Smooth muscle cell (in vitro differentiated cells): ENCODE measurements around the gene CCDC57. TPM values are rescaled to one million over a fixed set of nuclear protein-coding genes. Genes with fewer than 3 reads are reported as not detected.

ENCODE experiments used
- DNase-seq: peaks from one replicate; lab custom pipeline; 2025; ENCODE audit not compliant: unreplicated experiment; lab: John Stamatoyannopoulos, UW
- H2AFZ ChIP-seq: fragments of 200-600 bp; sonication (generic); 2 replicates; pipeline ENCODE4 v1.6.0; 2016; ENCODE audit warnings: antibody characterized with exemption, low read depth, mild to moderate bottlenecking
- H3F3A ChIP-seq: fragments of 200-600 bp; sonication (generic); 2 replicates; pipeline ENCODE4 v1.6.0; 2017; ENCODE audit warnings: antibody characterized with exemption, low read depth
- H3K27ac ChIP-seq: fragments of 200-600 bp; sonication (generic); 2 replicates; pipeline ENCODE4 v1.5.1; 2016; ENCODE audit warnings: low read depth, mild to moderate bottlenecking
- H3K27me3 ChIP-seq: fragments of 200-600 bp; sonication (generic); 2 replicates; pipeline ENCODE4 v1.6.1; 2016; ENCODE audit warnings: low read depth, mild to moderate bottlenecking
- H3K36me3 ChIP-seq: fragments of 200-600 bp; sonication (generic); 2 replicates; pipeline ENCODE4 v1.5.1; 2016; ENCODE audit warnings: low read depth
- H3K4me1 ChIP-seq: fragments of 200-600 bp; sonication (generic); 2 replicates; pipeline ENCODE4 v1.5.1; 2016; ENCODE audit warnings: low read depth
- H3K4me2 ChIP-seq: fragments of 200-600 bp; sonication (generic); 2 replicates; pipeline ENCODE4 v1.6.0; 2016; ENCODE audit warnings: mild to moderate bottlenecking
- H3K4me3 ChIP-seq: fragments of 200-600 bp; sonication (generic); 2 replicates; pipeline ENCODE4 v1.5.1; 2016; ENCODE audit warnings: mild to moderate bottlenecking
- H3K79me2 ChIP-seq: fragments of 200-600 bp; sonication (generic); 2 replicates; pipeline ENCODE4 v1.6.0; 2016; ENCODE audit warnings: low read depth, mild to moderate bottlenecking
- H3K9ac ChIP-seq: fragments of 200-600 bp; sonication (generic); 2 replicates; pipeline ENCODE4 v1.6.0; 2016; ENCODE audit warnings: low read depth
- H3K9me3 ChIP-seq: fragments of 200-600 bp; sonication (generic); replicated peaks from 2 replicates; pipeline ENCODE4 v1.5.1; 2016; ENCODE audit warnings: low read depth
- H4K20me1 ChIP-seq: fragments of 200-600 bp; sonication (generic); 2 replicates; pipeline ENCODE4 v1.6.0; 2016; ENCODE audit warnings: low read depth
- WGBS: methylation state at CpG from one replicate; pipeline ENCODE4 v1.1.7; 2016; ENCODE audit warnings: low lambda C conversion rate; 5-methylcytosine and 5-hydroxymethylcytosine counted together
- polyA plus RNA-seq: library from polyadenylated mRNA; unstranded; fragments of >200 nt; fragmentation: Nextera tagmentation; extraction: Ambion mirVana; gene quantifications from 2 replicates; pipeline ENCODE4 v1.2.1, GENCODE V29; 2016
- total RNA-seq: library from RNA; depleted of rRNA; stranded (reverse); fragments of >200 nt; gene quantifications from 2 replicates; pipeline ENCODE4 v1.2.3, GENCODE V29; 2014
- TF ChIP-seq, protein P1 (sequence below): fragments of 200-600 bp; sonication (generic); IDR thresholded peaks from 2 replicates; pipeline ENCODE4 v1.5.1; 2017; ENCODE audit warnings: borderline replicate concordance, mild to moderate bottlenecking, antibody characterized with exemption; ENCODE audit not compliant: insufficient read depth, poor library complexity, severe bottlenecking

The CCDC57 gene
- total and polyA plus RNA-seq, 2 experiments from 2014 or later, result 18.3 to 23.1 TPM

DNA sequence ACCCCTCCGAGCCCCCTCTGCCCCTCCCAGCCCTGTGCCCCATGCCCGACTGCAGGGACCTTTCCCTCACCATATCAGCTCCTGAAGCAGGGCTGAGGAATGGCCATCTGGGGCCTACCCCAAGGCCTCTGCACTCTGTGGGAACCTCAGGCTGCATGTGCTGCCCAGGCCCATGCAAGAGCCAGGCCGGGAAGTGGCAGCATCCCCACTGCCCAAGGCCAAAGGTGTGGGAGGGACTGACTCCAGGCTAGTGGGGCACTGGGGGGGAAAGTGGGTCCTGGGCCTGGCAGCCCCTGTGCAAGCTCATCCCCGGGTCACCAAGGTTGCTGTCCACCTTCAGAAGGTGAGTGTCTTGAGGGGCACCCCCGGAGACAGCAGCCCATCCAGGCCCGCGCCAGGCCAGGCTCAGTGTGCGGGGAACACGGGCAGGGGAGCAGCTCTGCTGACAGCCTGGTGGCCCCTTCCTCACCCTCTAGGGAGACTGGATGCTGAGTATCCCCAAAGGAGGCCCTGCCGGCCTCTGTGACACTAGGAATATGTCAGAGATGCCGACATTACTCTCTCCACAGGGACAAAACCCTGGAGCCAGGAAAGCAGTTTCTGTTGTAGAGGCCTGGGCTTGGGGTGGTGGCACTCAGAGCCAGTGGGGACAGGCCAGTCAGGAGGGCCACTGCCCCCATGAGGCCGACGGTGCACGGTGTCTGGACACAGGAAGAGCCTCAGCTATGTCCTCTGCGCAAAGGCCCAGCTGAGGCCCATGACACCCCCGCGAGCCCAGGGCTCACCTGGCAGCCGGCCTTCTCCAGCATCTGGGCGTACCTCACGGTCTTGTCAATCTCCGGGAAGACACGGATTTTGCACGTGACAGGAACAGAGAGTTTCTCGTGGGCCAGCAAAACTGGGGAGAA, 150.3 kb downstream of the CCDC57 start:
- Histone ChIP-seq H3K27me3 (no peaks in the 10 kb centered on the region), H3F3A (no peaks in the 10 kb centered on the region), H3K9me3 (no peaks in the 10 kb centered on the region), H4K20me1 (no peaks in the 10 kb centered on the region), H3K79me2 (peaks cover 5% of the 10 kb centered on the region), H3K4me1 (peaks cover 6% of the 10 kb centered on the region), H3K9ac (no peak overlapping the region), H3K4me3 (no peak overlapping the region), H3K4me2 (no peak overlapping the region), H2AFZ (no peak overlapping the region), H3K36me3 (no peaks in the 10 kb centered on the region), H3K27ac (no peak overlapping the region)
- DNase-seq, result no peak
- TF ChIP-seq, protein P1, sequence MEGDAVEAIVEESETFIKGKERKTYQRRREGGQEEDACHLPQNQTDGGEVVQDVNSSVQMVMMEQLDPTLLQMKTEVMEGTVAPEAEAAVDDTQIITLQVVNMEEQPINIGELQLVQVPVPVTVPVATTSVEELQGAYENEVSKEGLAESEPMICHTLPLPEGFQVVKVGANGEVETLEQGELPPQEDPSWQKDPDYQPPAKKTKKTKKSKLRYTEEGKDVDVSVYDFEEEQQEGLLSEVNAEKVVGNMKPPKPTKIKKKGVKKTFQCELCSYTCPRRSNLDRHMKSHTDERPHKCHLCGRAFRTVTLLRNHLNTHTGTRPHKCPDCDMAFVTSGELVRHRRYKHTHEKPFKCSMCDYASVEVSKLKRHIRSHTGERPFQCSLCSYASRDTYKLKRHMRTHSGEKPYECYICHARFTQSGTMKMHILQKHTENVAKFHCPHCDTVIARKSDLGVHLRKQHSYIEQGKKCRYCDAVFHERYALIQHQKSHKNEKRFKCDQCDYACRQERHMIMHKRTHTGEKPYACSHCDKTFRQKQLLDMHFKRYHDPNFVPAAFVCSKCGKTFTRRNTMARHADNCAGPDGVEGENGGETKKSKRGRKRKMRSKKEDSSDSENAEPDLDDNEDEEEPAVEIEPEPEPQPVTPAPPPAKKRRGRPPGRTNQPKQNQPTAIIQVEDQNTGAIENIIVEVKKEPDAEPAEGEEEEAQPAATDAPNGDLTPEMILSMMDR, result no peak
- WGBS, result 96% methylated on average over 23 of the region's 24 CpGs

DNA sequence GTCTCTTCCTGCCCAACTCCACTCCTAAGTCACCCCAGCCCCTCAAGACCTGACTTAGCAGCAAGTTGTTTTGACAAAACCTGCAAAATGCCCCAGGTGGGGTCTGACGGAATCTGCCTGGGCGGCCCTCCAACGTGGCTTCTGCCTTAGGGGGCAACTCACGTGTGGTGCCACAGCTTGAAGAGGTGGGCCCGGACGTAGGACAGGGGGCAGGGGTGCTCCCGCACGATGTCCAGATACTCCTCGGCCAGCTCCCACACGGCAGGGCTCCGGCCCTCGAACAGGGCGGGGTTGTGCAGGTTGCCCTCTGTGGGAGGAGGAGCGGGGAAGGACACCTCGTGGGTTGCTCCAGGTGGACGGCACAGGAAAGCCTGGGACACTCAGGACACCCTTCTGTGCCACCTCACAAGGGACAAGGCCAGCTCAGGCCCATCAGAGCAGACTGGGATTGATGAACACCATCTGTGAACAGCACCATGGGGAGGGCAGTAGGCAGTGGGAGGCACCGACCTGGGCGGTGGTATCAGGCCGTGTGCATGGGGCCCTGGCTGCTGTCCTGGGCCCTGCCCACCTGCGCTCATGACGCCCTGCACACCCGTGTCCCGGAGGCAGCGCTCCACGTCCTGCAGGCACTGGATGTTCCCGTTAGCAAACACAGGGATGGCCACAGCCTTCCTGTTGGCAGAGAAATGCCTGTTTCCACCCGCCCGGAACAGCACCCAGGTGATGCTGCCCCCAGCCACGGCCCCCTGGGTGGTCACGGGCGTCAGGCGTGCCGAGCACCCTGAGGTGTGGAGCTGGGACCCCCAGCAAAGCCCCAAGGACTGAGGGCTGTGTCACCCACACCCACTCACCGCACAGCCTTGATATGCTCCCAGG, 151.4 kb downstream of the CCDC57 start:
- Histone ChIP-seq H3K4me1 (peaks cover 6% of the 10 kb centered on the region), H3K27ac (no peak overlapping the region), H3K79me2 (peaks cover 5% of the 10 kb centered on the region), H3K4me2 (no peak overlapping the region), H3K4me3 (no peak overlapping the region), H4K20me1 (no peaks in the 10 kb centered on the region), H3K27me3 (no peaks in the 10 kb centered on the region), H3K9me3 (no peaks in the 10 kb centered on the region), H3K36me3 (no peaks in the 10 kb centered on the region), H3F3A (no peaks in the 10 kb centered on the region), H3K9ac (no peak overlapping the region), H2AFZ (no peak overlapping the region)
- TF ChIP-seq, protein P1, result no peak
- 97% methylated on average over 34 of the region's 34 CpGs for WGBS
- DNase-seq, result no peak

DNA sequence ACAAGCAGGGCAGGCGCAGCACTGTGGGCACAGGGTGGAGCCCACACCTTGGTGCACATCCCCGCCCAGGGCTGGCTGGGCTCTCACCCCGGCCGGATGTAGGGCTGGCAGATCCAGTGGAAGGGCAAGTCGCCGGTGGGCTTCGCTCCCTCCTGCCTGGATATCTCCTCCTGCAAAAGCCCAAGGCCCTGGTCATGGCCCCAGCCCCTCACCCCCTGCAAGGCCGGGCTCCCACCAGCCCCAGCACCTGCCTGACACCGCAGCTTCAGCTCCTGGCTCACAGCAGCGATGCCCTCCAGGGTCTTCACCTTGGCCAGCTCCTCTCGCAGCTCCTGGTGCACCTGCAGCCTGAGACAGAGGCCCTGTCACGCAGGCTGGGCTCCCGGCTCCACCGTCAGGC, 152.0 kb downstream of the CCDC57 start:
- H3K27ac ChIP-seq, result no peak overlapping the region
- H3K9ac ChIP-seq, result no peak overlapping the region
- no peak for DNase-seq
- H2AFZ ChIP-seq, result no peak overlapping the region
- TF ChIP-seq, protein P1, result no peak
- H4K20me1 ChIP-seq, result no peaks in the 10 kb centered on the region
- H3F3A ChIP-seq, result no peaks in the 10 kb centered on the region
- no peak overlapping the region for H3K4me3 ChIP-seq
- no peaks in the 10 kb centered on the region for H3K27me3 ChIP-seq
- H3K4me1 ChIP-seq, result peaks cover 6% of the 10 kb centered on the region
- no peaks in the 10 kb centered on the region for H3K9me3 ChIP-seq
- H3K4me2 ChIP-seq, result no peak overlapping the region
- no peaks in the 10 kb centered on the region for H3K36me3 ChIP-seq
- 91% methylated on average over 14 of the region's 14 CpGs for WGBS
- H3K79me2 ChIP-seq, result peaks cover 5% of the 10 kb centered on the region
